ENCODE measurements around the gene GPR183.

- TF ChIP-seq CTCF (IDR thresholded peaks at IDR 0.05; ENCODE audit: insufficient read depth, low read length, poor library complexity, severe bottlenecking), result no peak
- no peak for TF ChIP-seq EZH2phosphoT487 (conservative IDR thresholded peaks at IDR 0.05; ENCODE audit: low read length)
Measured at GRCh38 chr13:99339230-99339721, 32.1 kb upstream of the GPR183 start.
